Fibroblast of lung (primary cell): ENCODE results near the gene JUP. TPM values are rescaled to one million over a fixed set of nuclear protein-coding genes. Genes with fewer than 3 reads are reported as not detected.
A peak's percentile ranks its signal among the peaks of the same experiment; 100 is the strongest.

Source experiments
- DNase-seq, 2 donors: peaks; one replicate each; pipeline versions ENCODE4 v3.0.0 to v3.0.0-alpha.2; 2010; ENCODE audit warnings: low read depth in 2 of 2
- H2AFZ ChIP-seq: 2 replicates; pipeline ENCODE4 v1.5.1; 2012; ENCODE audit warnings: low read length, control low read depth, inconsistent platforms
- H3K27ac ChIP-seq: 2 replicates; pipeline ENCODE4 v1.5.1; 2011; ENCODE audit warnings: low read length, control low read depth; ENCODE audit not compliant: insufficient read depth
- H3K27me3 ChIP-seq: 2 replicates; pipeline ENCODE4 v1.5.1; 2011; ENCODE audit warnings: mild to moderate bottlenecking, low read length; ENCODE audit not compliant: control insufficient read depth, insufficient read depth
- H3K36me3 ChIP-seq: 2 replicates; pipeline ENCODE4 v1.5.1; 2011; ENCODE audit warnings: low read length; ENCODE audit not compliant: control insufficient read depth, insufficient read depth
- H3K4me1 ChIP-seq: 2 replicates; pipeline ENCODE4 v1.5.1; 2011; ENCODE audit warnings: low read length; ENCODE audit not compliant: control insufficient read depth, insufficient read depth; ENCODE audit errors: extremely low read depth
- H3K4me2 ChIP-seq: 2 replicates; pipeline ENCODE4 v1.5.1; 2011; ENCODE audit warnings: low read length, control low read depth; ENCODE audit not compliant: insufficient read depth; ENCODE audit errors: extremely low read depth
- H3K4me3 ChIP-seq, 4 experiments: fragments of 200-600 bp in 1 of 4; sonication (generic) in 1 of 4; replicated peaks in 1 of 4; 2 replicates each; pipeline ENCODE4 v1.5.1; 2011 to 2016; ENCODE audit warnings: low read length in 4 of 4, low read depth in 3 of 4, mild to moderate bottlenecking in 3 of 4, control low read depth in 2 of 4, inconsistent platforms in 1 of 4, mixed read lengths in 1 of 4; ENCODE audit not compliant: insufficient read depth in 1 of 4; ENCODE audit errors: control extremely low read depth in 1 of 4
- H3K79me2 ChIP-seq: 2 replicates; pipeline ENCODE4 v1.5.1; 2012; ENCODE audit warnings: mild to moderate bottlenecking, low read length, inconsistent platforms; ENCODE audit not compliant: control insufficient read depth, insufficient read depth
- H3K9ac ChIP-seq: 2 replicates; pipeline ENCODE4 v1.5.1; 2011; ENCODE audit warnings: mild to moderate bottlenecking, low read length, control low read depth; ENCODE audit not compliant: insufficient read depth
- H3K9me3 ChIP-seq: 2 replicates; pipeline ENCODE4 v1.5.1; 2012; ENCODE audit warnings: low read depth, low read length; ENCODE audit not compliant: control insufficient read depth, insufficient read depth
- H4K20me1 ChIP-seq: 2 replicates; pipeline ENCODE4 v1.5.1; 2011; ENCODE audit warnings: low read length; ENCODE audit not compliant: control insufficient read depth, insufficient read depth; ENCODE audit errors: extremely low read depth
- CTCF ChIP-seq, 2 donors: IDR thresholded peaks in 1 of 2; conservative IDR thresholded peaks in 1 of 2; 1 replicate in 1 of 2; 2 replicates in 1 of 2; pipeline ENCODE4 v1.5.1; 2011 to 2012; ENCODE audit warnings: low read length in 2 of 2, control low read depth in 1 of 2, inconsistent platforms in 1 of 2, low read depth in 1 of 2, mild to moderate bottlenecking in 1 of 2
- EZH2 ChIP-seq: IDR thresholded peaks from 2 replicates; pipeline ENCODE4 v1.5.1; 2012; ENCODE audit warnings: low read length, control low read depth, mild to moderate bottlenecking; ENCODE audit errors: missing control alignments
- polyA plus RNA-seq, 2 donors: library from polyadenylated mRNA; depleted of rRNA in 1 of 2; stranded (reverse) in 1 of 2; unstranded in 1 of 2; fragments of >200 nt; gene quantifications; 2 replicates each; pipeline ENCODE4 v1.2.1, GENCODE V29; 2011 to 2012; ENCODE audit warnings: missing spikeins in 1 of 2
- total RNA-seq: library from RNA; depleted of rRNA; stranded (reverse); fragments of >200 nt; gene quantifications from 2 replicates; pipeline ENCODE4 v1.2.1, GENCODE V29; 2014

Gene JUP
- total and polyA plus RNA-seq, 2 donors (not counting 1 experiment from before 2014, with no cell fraction given) = 3.2 to 13.2 TPM

- peak in 1 of 2 donors; percentile 22 for DNase-seq
- no peaks in the 10 kb centered on the region for H3K36me3 ChIP-seq
- peaks cover 5% of the 10 kb centered on the region for H3K4me1 ChIP-seq
- H3K27ac ChIP-seq = no peak overlapping the region
- no peak overlapping the region for H2AFZ ChIP-seq
- TF ChIP-seq EZH2 = no peak
- no peak for TF ChIP-seq CTCF (conservative IDR thresholded peaks at IDR 0.05 in 1 of 2, IDR thresholded peaks at IDR 0.05 in 1 of 2; ENCODE audit: low read depth in 1 of 2, low read length in 2 of 2)
- peak overlapping the region; percentile 62 for H3K4me2 ChIP-seq
- no peaks in the 10 kb centered on the region for H4K20me1 ChIP-seq
- H3K9me3 ChIP-seq = no peaks in the 10 kb centered on the region
- H3K27me3 ChIP-seq = peaks cover 5% of the 10 kb centered on the region
- no peaks in the 10 kb centered on the region for H3K79me2 ChIP-seq
- H3K4me3 ChIP-seq = peak overlapping the region; percentile 53 to 67 (median 58)
- H3K9ac ChIP-seq = peak overlapping the region; percentile 50
Measured at GRCh38 chr17:41785859-41786226, 668 bp downstream of the JUP start.

- TF ChIP-seq CTCF (conservative IDR thresholded peaks at IDR 0.05 in 1 of 2, IDR thresholded peaks at IDR 0.05 in 1 of 2; ENCODE audit: low read depth in 1 of 2, low read length in 2 of 2) (no peak), EZH2 (no peak)
- peak in 1 of 2 donors; percentile 29 for DNase-seq
- peaks cover 5% of the 10 kb centered on the region for H3K27me3 ChIP-seq
- H3K9me3 ChIP-seq = no peaks in the 10 kb centered on the region
- peaks cover 5% of the 10 kb centered on the region for H3K4me1 ChIP-seq
- H2AFZ ChIP-seq = no peak overlapping the region
- H3K9ac ChIP-seq = no peak overlapping the region
- H4K20me1 ChIP-seq = no peaks in the 10 kb centered on the region
- H3K27ac ChIP-seq = no peak overlapping the region
- no peaks in the 10 kb centered on the region for H3K36me3 ChIP-seq
- peak overlapping the region; percentile 53 to 67 (median 58) for H3K4me3 ChIP-seq
- no peaks in the 10 kb centered on the region for H3K79me2 ChIP-seq
- peak overlapping the region; percentile 62 for H3K4me2 ChIP-seq
Measured at GRCh38 chr17:41785091-41785858, 1.2 kb downstream of the JUP start.

- peaks cover 5% of the 10 kb centered on the region for H3K4me1 ChIP-seq
- no peaks in the 10 kb centered on the region for H4K20me1 ChIP-seq
- H3K36me3 ChIP-seq = no peaks in the 10 kb centered on the region
- no peak overlapping the region for H3K27ac ChIP-seq
- peak overlapping the region; percentile 64 for H3K4me2 ChIP-seq
- peak; percentile 43 to 84 for DNase-seq
- peak overlapping the region in 1 of 4 experiments; percentile 67 for H3K4me3 ChIP-seq
- no peaks in the 10 kb centered on the region for H3K79me2 ChIP-seq
- H3K9me3 ChIP-seq = no peaks in the 10 kb centered on the region
- TF ChIP-seq EZH2 (no peak), CTCF (conservative IDR thresholded peaks at IDR 0.05 in 1 of 2, IDR thresholded peaks at IDR 0.05 in 1 of 2; ENCODE audit: low read depth in 1 of 2, low read length in 2 of 2) (no peak)
- peaks cover 3% of the 10 kb centered on the region for H3K27me3 ChIP-seq
- no peak overlapping the region for H3K9ac ChIP-seq
- no peak overlapping the region for H2AFZ ChIP-seq
Measured at GRCh38 chr17:41784207-41784744, 2.2 kb downstream of the JUP start.
